ENCODE results near the gene IL17RC.

DNA sequence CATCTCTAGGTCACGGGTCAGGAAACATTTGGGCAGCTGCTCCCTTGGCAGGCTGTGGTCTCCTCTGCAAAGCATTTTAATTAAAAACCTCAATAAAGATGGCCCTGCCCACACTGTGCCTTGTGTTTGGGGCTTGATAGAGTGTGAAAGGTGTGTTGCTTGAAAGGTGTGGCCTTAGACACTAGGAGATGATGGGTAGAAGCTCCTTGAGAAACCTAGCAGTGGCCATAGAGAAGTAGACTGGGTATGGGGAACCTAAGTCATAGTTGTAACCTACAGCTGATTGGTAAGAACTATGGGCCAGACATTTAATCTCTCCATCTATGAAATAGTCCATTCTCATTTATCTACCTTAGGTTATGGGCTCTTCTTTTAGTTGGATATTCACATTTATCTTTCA is 23.2 kb upstream of the IL17RC start:
- TF ChIP-seq CTCF (conservative IDR thresholded peaks at IDR 0.05; ENCODE audit: low read length), result no peak
- no peak for TF ChIP-seq EZH2phosphoT487 (IDR thresholded peaks at IDR 0.05; ENCODE audit: borderline replicate concordance, low read depth, low read length)

Measured in OCI-LY7 (cell line).